DLD1 (cell line): Measurements from ENCODE around the gene TTC23.

ENCODE experiments used
- in situ Hi-C: cut with HindIII; loops from 2 replicates; pipeline ENCODE4 v1.10.0; 2017; ENCODE audit warnings: low sequenced_read_pairs

The TTC23 gene

DNA sequence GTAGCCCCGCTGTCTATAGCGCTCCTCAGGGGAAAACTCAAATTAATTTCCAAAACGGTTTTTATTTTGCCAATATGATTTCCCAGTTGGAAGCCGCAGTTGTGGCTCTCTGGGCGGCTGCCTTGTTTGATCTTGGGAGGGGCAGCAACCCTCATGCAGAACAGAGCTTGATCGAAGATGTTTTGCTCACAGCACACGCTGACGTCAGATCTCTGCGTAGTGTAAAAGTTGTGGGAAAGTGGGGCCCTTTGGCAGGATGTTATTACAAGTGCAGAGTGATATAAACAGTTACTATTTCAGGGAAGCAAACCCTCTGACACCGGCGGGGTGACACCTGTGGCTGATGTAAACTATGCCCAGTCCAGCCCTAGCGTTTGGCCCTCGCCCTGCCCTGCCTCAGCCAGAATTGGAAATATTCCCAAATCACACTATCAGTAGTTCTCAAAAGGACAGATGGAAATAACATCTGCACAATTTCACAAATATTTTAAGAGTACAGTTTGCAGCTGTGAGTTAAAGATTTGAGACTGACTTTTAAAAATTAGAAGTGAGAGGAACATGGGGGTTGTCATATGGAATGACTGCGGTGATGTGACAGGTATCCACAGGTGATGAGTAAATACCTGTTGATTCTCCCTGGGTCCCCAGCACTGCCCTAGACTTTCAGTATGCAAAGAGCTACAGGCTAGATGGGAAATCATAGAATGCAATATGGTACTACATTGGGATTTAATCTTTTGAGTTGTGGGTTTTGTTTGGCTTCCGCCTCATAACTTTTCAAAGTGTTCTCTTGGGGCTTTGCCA is 142.8 kb downstream of the TTC23 start:
- in situ Hi-C loops = loop anchor here (10.0 kb wide), 1 partner anchor 98 kb away; no protein-coding TSS in a partner anchor

DNA sequence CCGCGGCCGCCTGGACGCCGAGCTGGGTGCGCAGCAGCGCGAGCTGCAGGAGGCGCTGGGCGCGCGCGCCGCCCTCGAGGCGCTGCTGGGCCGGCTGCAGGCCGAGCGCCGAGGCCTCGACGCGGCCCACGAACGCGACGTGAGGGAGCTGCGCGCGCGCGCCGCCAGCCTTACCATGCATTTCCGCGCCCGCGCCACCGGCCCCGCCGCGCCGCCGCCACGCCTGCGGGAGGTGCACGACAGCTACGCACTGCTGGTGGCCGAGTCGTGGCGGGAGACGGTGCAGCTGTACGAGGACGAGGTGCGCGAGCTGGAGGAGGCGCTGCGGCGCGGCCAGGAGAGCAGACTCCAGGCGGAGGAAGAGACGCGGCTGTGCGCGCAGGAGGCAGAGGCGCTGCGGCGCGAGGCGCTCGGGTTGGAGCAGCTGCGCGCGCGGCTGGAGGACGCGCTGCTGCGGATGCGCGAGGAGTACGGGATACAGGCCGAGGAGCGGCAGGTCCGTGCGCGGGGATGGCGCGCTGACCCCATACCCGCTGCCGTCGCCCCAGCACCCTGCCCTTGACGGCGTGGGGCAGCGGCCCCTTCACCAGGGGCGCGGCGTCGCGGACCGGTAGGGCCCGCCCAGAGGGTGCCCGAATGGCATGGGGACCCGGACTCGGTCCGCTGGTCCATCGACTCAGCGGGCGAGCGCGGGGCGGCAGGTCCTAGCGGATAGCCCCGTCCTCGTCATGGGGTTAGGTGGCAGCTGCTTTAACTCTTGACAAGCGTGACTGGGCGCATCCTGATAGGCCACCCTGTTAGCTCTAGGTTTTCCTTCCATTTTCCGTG is 143.7 kb downstream of the TTC23 start:
- in situ Hi-C loops = loop anchor here (10.0 kb wide), 1 partner anchor 99 kb away; no protein-coding TSS in a partner anchor

DNA sequence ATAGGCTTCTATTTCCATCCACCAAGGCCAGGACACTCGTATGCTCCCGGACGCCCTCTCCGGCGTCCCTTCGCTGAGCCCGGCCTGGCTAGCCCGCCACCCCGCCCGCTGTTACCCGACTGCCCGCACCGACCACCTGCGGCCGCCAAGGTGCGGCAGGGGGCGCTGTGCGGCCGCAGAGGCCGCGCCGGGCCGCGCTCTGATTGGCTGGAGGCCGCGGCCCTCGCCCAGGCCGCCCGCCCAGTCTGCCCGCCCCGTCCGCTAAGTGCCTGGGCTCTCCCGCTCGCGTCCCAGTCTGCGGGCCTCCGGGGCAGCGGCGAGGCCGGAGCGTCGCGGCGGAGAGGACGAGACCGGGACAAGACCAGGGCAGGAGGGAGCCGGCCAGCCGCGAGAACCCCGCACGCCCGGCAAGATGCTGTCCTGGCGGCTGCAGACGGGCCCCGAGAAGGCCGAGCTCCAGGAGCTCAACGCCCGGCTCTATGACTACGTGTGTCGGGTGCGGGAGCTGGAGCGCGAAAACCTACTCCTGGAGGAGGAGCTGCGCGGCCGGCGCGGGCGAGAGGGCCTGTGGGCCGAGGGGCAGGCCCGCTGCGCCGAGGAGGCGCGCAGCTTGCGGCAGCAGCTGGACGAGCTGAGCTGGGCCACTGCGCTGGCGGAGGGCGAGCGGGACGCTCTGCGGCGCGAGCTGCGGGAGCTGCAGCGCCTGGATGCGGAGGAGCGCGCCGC is 144.4 kb downstream of the TTC23 start, which contains the start of gene SYNM:
Gene SYNM, plus strand, starts transcription at position 293 of the 726 bp plus-strand sequence. Its CDS starts 120 bp downstream, at position 413.
- in situ Hi-C loops = loop anchor here (10.0 kb wide), 1 partner anchor 100 kb away; no protein-coding TSS in a partner anchor

DNA sequence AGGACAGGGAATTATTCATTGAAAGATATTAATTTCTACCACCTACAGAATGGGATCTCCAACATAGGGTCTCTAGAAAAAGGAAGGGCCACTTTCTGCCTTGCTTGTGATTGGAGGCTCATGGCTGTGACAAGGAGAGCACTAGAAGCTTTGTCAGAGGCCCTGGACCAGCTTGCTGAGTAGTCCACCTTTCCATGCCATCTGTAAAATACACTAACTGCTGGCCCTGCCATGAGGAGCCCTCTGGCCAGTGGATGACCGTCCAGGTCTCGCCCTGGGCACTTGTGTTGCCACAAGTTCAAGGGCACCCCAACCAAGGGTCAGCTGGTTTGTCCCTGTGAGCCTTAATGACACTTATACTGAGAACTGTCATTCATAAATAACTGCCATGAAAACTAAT is 146.1 kb downstream of the TTC23 start:
- in situ Hi-C loops = loop anchor here (10.0 kb wide), 1 partner anchor 102 kb away; no protein-coding TSS in a partner anchor

DNA sequence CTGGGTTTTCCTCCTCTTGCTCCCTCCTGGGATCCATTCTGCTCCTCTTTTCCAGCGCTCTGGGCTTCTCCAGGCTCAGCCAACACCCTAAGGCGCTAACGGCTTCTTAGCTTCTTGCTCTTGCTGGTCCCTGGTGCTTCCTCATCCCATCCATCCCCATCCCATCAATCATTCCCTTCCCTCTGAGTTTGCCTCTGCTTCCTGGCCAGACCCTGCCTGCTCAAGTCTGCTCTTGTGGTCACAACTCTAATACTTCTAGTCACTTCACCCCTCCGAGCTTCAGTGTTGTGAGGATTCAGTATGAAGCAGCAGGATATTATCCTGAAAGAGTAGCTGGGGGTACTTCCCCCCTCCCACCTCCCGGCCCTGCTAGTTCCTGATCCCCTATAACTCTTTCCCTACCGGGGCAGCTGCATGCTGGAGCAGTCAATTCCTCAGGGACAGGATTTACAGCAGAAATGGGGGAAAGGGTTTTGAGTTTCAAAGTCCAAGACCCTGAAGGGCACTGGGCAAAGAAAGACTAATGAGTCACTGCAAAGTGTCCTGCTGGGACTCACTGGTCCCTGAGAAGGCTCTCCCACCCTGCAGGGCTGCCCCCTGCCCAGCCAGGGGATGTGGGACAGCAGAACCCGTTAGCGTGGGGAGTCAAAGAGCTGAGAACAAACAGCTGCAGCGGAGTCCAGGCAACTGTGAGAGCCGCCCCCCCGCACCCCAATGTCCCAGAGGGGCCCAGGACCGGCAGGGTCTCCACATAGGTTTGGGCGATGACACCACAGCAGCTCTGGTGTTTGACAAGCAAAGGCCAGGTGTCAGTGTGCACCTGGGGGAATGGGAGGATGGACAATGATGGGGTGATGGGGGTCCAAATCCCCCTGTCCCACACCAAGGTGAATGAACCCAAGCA is 146.8 kb downstream of the TTC23 start:
- in situ Hi-C loops = loop anchor here (10.0 kb wide), 1 partner anchor 102 kb away; no protein-coding TSS in a partner anchor

DNA sequence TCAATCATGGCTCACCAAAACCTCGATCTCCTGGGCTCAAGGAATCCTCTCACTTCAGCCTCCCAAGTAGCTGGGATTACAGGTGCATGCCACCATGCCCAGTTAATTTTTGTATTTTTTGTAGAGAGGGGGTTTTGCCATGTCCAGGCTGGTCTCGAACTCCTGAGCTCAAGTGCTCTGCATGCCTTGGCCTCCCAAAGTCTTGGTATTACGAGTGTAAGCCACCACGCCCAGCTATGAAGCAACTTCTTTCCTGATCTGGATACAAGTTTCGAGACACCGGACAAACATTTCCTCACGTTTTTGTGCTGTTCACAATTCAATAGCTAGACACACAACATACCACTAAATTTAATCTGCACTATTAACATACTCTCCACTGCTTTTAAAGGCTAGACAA is 147.9 kb downstream of the TTC23 start:
- in situ Hi-C loops = loop anchor here (10.0 kb wide), 1 partner anchor 103 kb away; no protein-coding TSS in a partner anchor

DNA sequence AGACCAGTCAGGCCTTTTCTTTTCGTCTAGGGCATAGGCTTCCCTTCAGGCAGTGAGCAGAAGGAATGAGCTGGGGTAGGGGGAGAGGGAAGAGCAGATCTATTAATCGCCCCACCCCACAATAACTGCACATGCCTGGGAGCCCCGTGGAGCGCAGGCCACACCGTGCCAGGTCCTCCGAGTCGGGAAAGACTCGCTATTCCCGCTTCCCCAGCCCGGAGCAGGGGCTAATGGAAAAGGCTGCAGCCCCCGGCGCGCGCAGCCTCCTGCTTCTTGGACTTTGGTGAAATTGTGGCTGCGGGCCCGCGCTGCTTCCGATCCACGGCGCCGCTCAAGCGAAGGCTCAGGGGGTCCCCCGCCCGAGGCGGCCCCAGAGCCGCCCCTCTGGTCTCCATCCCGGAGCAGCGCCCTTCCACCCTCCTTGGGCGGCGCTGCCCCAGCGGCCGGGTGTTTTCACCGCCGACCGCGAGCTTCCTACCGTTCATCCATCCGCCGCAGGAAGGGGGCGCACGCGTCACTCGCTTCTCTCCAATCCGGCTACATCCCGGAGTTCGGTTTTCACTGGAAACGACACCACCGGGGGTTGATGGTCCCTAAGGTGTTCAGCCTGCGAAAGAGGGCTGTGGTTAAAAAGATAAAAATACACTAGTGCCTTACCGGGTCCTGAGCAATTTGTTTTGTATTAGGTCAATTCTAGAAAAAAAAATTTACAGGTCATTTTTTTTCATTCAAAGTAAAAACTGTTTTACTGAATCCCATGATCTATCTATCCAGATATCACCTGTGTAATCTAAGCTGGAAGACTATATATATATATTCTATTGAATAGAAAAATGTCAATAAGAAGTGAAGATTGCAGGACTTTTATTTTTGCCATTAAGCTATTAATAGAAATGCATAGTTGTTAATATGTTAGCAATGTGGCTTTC is 148.9 kb downstream of the TTC23 start:
- in situ Hi-C loops = loop anchor here (10.0 kb wide), 1 partner anchor 104 kb away; no protein-coding TSS in a partner anchor

DNA sequence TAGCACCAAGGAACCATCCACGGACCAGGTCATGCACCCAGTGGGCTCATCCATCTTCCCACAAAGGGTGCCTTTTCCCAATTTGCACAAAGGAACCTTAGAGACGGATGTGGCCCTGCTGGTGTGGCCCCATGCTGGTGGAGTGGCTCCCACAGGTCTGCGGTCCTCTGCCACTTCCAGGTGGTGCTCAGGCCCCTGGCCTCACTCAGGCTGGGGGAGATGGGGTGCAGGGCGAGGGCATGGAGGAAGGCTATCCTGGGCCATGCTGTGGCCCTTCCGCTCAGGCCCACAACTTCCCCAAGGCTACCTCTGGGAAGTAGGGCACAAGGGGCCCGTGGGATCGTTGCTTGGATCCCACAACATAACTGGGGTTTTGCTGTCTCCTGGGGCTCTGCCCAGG is 149.7 kb downstream of the TTC23 start:
- in situ Hi-C loops = loop anchor here (10.0 kb wide), 1 partner anchor 105 kb away; no protein-coding TSS in a partner anchor

DNA sequence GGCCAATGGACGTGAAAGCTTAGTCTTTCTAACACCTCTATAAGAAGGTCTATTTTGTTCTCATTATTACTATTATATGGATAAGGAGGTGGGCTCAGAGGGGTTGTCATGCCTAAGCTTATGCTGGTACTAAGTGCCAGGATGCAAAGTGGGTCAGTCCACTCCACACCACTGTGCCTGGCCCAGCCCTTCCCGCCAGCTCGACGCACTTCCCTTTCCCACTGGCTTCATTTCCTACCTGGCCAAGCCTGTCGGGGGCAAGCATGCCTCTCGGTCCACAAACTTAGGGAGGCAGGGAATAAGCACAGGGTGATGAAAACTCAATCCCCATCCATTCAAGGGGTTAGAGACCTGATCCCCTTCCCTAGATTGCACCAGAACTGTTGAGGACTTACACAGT is 150.4 kb downstream of the TTC23 start:
- in situ Hi-C loops = no loop called here

DNA sequence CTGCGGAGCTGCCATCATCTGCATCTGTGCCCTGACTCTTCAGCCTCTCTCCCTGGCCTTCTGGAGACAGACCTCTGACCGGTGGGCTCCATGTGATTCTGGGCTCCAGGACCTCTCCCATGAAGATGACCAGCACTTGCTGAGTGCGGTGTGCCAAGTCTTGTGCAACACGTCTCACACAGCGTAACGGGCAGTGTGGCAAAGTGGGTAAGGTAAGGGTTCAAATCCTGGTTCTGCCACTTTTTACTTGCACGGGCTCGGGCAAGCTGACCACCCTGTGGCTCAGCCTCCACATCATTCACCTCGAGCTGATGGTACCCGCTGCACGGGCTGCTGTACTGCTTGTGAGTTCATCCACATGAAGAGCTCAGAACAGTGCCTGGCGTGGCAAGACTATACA is 151.0 kb downstream of the TTC23 start:
- in situ Hi-C loops = no loop called here

DNA sequence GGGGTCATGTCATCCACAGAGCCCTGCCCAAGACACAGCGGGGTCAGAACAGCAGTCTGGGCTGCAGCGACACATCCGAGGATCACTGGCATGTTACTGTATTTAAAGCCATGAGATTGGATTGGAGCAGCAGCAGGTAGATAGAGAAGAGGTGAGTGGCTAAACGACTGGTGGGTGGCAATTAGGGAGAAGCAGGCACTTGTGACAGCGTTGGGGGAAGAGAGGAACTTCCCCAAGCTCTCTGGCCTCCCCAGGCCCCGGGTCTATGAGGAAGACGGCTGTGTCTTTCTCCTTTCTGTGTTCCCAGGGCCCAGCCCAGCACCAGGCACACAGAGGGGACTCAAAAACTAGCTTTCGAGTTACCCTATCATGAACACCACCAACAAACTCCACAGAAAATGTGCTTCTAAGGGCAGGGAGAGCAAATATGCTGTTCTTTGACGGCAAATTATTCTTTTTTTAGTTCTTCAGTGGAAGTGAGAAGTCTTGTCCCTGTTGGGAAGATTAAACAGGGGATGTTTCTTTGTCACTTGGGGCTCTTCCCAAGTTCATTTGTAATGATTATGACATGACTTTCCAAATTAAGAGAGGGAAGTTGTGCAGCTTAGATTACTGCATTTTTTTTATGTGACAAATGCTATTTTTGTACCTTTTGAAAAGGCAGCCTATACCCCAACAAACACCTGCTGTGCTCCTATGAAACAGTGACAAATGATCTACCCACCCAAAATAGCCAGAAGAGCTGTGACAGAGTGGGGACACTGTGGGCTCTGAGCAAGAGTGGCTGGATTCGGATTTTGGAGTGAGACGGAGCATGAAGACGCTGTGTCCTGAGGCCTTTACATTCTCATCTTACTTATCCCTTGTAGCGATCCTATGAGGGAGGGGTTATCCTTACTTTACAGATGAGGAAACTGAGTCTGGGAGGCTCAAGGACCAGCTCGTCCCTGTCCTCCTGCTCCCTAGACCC is 151.7 kb downstream of the TTC23 start:
- in situ Hi-C loops = no loop called here

DNA sequence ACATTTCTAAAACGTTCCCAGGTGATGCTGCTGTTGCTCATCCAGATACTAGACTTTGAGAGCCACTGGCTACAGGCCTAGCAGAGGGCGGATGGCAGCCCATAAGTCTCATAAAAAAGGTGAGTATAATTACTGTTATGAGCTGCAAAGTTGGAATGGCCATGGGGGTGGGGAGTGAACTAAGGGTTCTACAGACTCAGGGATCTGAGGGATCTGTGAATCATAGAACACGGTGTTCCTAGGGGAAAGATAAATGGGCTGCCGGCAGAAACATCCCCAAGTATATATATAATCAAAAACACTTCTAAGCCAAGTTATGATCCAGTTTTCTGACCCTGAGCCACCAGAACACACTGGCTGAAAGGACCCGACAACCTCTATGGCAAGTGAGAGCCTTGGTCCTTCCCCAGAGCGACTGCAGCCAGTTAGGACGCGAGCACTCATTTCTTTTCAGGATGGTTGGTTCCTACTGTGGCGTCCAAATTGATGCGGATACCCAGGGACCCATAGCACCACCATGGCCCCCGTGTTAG is 152.4 kb downstream of the TTC23 start:
- in situ Hi-C loops = no loop called here

DNA sequence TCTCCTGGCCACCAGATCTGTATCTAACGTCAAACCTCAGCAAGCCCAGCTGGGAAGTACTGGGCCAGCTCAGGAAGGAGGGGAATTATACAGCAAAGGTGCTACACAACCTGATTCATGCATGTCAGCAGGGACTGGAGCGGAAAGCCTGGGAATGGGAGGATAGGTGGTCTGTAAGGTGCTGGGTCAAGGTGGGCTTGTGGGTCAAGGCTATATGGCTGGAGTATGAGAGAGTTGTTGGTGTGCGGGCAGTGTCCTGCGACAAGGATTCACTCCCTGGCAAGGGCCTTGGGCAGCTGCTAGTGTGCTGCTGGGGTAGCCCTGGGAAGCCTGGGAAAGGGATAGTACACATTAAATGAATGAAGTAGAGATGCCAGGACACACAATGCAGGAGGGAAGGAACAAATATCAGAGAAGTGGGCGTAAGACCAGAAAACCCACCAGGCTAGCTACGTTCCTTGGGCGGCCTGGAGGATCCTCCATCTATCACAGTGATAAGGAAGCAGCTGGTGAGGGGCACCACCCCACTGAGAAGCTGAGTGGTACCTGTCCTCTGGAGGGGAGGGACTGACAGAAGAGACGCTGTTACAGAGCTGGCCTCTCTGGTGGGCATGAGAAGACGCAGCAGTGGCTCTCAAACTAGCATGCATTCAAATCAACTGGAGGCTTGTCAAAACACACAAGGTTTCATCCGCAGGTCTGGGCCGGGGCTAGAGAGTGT is 153.0 kb downstream of the TTC23 start:
- in situ Hi-C loops = no loop called here

DNA sequence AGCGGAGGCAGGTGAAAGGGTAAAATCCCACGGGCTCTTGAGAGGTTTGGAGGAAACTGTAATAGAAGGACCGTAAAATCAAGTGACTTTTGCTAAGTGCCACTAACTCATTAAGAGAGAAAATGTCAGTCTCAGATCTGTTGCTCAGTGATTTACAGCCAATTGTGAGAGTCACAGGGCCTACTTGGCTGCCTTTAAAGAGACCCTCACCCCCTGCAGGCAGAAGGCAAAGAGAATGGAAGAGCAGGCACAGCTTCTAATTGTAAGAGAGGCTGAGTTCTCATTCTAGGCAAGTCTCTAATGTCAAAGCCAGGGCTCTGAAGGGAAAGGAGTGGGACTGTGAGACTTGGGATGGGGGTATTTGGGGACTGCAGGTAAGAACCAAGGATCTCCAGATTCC is 153.8 kb downstream of the TTC23 start:
- in situ Hi-C loops = no loop called here

DNA sequence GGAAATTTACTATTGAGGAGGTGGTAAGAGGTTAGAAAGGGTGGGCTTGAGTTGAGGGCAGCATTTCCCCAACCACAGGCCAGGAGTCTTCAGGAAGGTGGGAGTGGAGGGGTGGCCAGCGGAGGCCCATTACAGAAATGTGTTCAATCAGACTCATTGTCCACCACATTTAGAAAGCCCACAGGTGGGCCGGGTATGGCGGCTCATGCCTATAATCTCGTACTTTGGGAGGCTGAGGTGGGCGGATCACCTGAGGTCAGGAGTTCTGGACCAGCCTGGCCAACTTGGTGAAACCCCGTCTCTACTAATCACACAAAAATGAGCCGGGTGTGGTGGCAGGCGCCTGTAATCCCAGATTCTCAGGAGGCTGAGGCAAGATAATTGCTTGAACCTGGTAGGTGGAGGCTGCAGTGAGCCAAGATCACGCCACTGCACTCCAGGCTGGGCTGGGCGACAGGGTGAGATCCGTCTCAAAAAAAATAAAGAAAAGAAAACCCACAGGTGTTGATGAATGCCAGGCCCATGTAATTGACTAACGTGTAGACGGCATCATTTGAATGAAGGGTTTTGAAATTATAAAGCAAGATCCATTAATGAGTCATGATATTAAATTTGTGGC is 156.7 kb downstream of the TTC23 start:
- in situ Hi-C loops = no loop called here

DNA sequence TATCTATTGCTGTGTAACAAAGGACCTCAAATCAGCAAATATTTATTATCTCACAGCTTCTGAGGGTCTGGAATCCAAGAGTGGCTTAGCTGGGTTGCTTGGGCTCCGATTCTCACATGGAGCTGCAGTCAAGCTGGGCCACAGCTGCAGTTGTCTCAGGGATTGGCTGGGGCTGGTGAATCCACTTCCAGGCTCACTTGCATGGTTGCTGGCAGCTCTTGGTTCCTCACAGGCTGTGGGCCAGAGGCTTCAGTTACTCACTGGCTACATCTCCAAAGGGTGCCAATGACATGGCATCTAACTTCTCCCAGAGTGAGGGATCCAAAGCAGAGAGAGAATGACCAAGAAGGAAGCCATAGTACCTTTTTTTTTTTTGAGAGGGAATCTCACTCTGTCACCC is 158.4 kb downstream of the TTC23 start:
- in situ Hi-C loops = no loop called here
